HG02852 (cell line): ENCODE data around the gene SLC6A20.
A peak's percentile ranks its signal among the peaks of the same experiment; 100 is the strongest.

Experiments used
- ATAC-seq: cut with Tn5 transposase; IDR thresholded peaks from one replicate; pipeline ENCODE4 v1.9.1; 2021; ENCODE audit warnings: mild to moderate bottlenecking, moderate library complexity; ENCODE audit not compliant: unreplicated experiment

The SLC6A20 gene, protein sequence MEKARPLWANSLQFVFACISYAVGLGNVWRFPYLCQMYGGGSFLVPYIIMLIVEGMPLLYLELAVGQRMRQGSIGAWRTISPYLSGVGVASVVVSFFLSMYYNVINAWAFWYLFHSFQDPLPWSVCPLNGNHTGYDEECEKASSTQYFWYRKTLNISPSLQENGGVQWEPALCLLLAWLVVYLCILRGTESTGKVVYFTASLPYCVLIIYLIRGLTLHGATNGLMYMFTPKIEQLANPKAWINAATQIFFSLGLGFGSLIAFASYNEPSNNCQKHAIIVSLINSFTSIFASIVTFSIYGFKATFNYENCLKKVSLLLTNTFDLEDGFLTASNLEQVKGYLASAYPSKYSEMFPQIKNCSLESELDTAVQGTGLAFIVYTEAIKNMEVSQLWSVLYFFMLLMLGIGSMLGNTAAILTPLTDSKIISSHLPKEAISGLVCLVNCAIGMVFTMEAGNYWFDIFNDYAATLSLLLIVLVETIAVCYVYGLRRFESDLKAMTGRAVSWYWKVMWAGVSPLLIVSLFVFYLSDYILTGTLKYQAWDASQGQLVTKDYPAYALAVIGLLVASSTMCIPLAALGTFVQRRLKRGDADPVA

GRCh38 chr3:45795882-45796765 is at the start of gene SLC6A20:
TSS of gene SLC6A20 (minus strand) at chr3:45796536. CDS start at chr3:45796419, 117 bp downstream.
- ATAC-seq = no peak

GRCh38 chr3:45844616-45845015 is 48.3 kb upstream of the SLC6A20 start:
- ATAC-seq = no peak

DNA sequence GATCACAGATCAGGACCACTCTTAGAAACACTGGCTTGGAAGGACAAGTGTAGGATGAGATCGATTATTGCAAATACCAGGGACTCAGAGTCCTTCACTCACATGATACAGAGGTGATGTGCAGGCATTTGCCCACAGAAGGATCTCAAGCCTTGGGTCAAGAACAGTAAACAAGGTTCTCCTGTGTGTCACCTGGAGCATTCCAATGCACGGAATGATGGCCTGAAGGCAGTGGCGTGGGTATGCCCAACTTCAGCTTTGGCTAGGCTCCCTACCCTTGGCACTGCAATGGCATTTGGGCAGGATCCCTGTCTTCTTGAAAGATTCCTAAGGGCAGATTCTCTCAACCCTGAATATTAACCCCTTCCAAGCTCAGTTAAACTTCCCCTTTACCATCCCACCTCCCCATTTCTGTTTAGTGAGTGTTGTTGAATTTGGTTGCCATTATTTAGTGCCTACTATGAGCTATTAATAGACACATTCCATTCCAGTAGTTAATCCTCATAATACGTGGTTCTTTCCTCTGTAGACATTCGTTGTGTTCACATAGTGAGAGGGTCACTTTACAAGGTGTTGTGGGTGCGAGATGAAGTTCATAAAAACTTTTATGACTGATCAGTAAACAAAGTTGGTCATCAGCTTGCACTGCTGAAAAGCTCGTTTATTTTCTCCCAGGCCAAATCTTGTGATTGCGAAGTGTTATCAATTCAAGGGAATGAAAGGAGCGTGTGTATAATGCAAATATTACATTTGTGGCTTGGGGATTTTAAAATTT is 46.7 kb upstream of the SLC6A20 start:
- ATAC-seq = no peak

- peak; percentile 97 for ATAC-seq
These were observed 45.6 kb upstream of the SLC6A20 start, which contains the start of gene LZTFL1 for GRCh38 chr3:45841757-45842491. TSS of gene LZTFL1 (minus strand) at chr3:45842119. CDS start at chr3:45841991, 128 bp downstream.

GRCh38 chr3:45841420-45841756 is 45.1 kb upstream of the SLC6A20 start:
- peak; percentile 9 for ATAC-seq

GRCh38 chr3:45838466-45838865 is 42.1 kb upstream of the SLC6A20 start:
- ATAC-seq = no peak

GRCh38 chr3:45832699-45833098 is 36.4 kb upstream of the SLC6A20 start:
- ATAC-seq = no peak

DNA sequence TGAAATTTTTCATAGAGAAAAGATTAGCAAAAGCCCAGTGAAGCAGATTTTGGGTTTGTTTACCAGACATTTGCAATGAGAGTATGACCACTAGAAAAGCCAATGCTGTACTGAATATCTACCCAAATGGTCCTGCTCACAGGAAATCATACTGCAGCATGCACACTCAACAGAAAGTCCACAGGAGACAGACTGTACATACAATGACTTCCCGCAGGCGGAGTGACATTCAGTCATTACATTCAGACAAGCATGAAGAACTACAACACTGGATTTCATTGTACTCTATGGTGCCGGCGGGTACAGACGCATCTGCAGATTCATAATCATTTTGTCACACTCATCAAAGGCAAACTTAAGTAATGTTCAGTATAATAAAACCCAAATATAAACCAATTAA is 33.8 kb upstream of the SLC6A20 start:
- ATAC-seq = no peak

DNA sequence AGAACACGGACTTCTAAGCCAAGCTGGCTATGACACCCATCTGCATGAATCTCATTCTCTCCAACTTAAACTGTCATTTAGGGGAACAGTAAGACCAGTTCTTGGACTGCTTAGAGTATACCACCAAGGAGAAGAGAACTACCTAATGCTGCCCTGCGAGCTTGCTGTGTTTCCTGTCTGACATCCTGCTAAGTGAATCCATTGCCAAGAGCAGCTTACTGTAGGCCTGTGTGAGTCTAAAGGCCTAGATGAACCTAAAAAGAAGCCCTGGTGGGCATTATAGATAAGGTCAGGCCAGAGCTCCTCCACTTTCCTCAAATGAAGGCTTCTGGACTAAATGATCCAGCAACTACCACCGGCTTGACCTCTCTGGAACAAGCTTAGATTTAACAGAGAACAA is 30.6 kb upstream of the SLC6A20 start:
- ATAC-seq = no peak

DNA sequence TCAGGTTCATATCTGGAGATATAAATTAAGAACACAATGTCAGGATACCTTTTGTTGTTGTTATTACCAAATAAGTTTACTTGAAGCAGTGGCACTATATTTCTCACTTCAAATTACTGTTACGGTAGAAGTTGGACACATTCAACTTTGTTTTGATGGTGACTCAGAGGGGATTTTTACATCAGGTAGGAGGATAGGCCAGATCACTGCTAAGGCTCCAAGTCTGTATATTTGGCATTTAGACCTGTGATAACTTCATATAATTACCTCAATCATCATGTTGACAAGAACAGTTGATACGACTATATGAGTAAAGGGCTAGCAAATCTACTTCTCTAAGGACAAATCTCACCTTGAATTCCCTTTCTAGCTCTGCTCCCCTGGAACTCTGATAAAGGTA is 30.0 kb upstream of the SLC6A20 start:
- ATAC-seq = no peak

DNA sequence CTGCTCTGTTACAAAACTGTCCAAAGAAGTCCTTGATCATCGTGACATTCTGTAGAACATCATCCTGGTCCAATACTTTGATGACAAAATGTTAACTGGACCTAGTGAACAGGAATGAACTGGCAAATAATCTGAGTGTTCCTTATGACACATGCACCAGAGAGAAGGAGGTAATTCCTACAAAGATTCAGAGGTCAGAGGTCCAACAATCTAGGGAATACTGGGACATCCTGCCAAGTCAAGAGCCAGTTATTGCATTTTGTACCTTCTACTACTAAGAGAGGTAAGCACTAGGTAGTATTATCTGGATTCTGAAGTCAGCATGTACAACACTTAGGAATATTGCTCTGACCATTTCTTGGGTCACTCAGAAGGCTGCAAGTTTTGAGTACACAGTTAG is 24.8 kb upstream of the SLC6A20 start:
- ATAC-seq = no peak

GRCh38 chr3:45819543-45819942 is 23.2 kb upstream of the SLC6A20 start:
- no peak for ATAC-seq

- no peak for ATAC-seq
These were observed 21.6 kb upstream of the SLC6A20 start for GRCh38 chr3:45817831-45818522.

- ATAC-seq = no peak
These were observed 20.2 kb upstream of the SLC6A20 start for GRCh38 chr3:45816544-45816943.

DNA sequence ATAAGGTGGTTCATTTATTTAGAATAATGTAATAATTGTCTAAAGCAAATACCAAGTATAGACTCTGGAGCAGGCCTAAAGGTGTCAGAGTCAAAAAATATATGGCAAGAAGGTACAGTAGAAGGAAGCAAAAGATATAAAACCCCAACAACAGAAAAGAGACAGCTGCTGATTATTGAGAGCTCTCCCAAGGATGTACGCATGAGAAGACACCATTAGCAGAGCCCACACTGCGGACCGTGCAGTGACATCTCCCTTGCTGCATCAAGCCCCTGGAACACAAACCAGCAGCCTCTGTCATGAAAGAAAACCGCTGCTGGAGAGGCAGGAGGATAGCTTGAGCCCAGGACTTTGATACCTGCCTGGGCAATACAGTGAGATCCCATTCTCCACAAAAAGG is 18.0 kb upstream of the SLC6A20 start:
- ATAC-seq = no peak

DNA sequence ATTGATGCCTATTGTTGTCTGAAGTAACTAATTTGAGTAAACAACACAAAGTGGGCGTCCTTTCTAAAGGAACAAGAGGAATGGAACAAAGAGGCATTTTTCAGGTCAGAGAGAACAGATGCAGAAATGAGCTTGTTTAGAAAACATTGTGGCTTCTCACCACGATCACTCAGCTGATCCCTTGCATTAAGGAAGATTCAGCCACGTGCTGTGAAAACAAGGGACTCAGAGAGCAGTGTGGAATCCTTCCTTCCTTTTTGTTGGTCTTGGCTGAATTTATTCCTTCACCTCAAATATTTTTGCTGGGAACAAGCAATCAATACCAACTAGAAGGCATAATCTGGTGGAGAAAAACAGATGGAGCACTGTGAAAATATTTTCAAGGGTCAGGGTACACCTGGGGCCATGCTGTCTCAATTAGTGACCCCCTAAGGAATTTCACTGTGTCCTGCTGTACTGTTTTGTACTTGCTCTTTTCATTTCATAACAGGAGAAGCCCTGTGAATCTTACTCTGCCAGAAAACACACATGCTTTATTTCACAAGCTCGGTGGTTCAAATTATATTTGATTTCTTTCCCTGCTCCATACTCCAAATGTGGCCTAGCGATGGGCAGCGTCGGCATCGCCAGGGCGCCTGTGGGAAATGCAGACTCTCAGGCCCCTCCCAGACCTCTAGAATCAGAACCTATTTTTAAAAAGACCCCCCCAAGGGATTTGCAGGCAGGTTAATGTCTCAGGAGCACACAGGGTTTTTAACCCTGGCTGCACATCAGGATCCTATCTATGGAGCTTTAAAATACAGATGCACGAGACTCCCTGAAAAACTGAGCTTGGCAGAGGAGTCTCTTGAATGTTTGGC is 11.6 kb upstream of the SLC6A20 start:
- ATAC-seq = no peak

GRCh38 chr3:45807133-45807532 is 10.8 kb upstream of the SLC6A20 start:
- no peak for ATAC-seq

- no peak for ATAC-seq
These were observed 9.7 kb upstream of the SLC6A20 start for GRCh38 chr3:45806072-45806471.
